ENCODE data around the gene ZNRF3. TPM values are rescaled to one million over a fixed set of nuclear protein-coding genes. Genes with fewer than 3 reads are reported as not detected.

ZNRF3 gene
- polyA plus RNA-seq, 1 of the 3 experiments (the other 2 are of a cell fraction), result 4.2 TPM

DNA sequence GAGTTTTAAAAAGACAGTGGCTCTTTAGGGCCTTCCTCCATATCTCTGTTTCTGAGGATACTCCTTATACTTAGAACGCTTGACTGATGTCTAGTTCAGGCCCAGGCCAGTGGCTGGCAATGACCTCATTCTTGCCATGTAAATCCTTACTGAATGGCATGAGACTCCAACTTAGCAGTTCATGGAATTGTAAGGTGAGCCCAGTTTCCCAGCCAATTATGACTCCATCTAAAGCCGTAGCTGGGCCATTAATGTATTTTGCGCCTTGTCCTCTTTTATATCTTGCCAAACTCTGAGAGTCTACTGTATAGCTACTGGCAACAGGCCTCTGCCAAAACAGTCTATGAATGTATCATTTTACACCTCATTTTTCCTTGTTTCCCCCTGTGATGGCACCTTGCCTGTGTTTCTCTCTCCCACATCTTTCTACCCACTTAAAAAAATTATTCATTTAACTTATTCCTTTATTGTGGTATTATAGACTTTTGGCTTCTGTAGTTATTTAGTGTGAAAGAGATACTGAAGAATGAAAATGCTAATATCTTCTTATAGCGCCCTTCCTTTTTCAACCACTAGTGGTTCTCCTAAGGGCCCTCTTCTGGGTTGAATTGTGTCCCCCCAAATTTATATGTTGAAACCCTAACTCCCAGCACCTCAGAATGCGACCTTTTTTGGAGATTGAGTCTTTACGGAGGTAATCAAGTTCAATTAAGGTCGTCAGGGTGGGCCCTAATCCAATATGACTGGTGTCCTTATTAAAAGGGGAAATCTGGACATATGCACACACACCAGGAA lies 67.4 kb downstream of the ZNRF3 start:
- Histone ChIP-seq H4K20me1 (ENCODE audit: insufficient read depth) (peaks cover 20% of the 10 kb centered on the region), H3K27me3 (ENCODE audit: insufficient read depth) (no peaks in the 10 kb centered on the region), H3F3A (replicated peaks; ENCODE audit: insufficient read depth) (no peaks in the 10 kb centered on the region), H3K4me3 (ENCODE audit: low read depth in 2 of 2, low read length in 1 of 2) (no peak overlapping the region), H3K4me1 (ENCODE audit: control insufficient read depth in 1 of 2, insufficient read depth in 2 of 2, low read depth in 1 of 2, low read length in 1 of 2) (peaks cover 0 to 16% of the 10 kb centered on the region in 2 experiments; a peak in 3 of 4 replicates), H2AFZ (ENCODE audit: low read depth) (no peak overlapping the region), H3K4me2 (no peak overlapping the region), H3K9ac (no peak overlapping the region), H3K27ac (ENCODE audit: low read depth in 2 of 2, low read length in 1 of 2) (no peak overlapping the region), H3K36me3 (replicated peaks in 1 of 2; ENCODE audit: control insufficient read depth in 1 of 2, insufficient read depth in 2 of 2, low read length in 1 of 2) (no peaks in the 10 kb centered on the region), H3K79me2 (ENCODE audit: insufficient read depth) (peaks cover 31% of the 10 kb centered on the region), H3K9me2 (no peaks in the 10 kb centered on the region), H3K9me3 (no peaks in the 10 kb centered on the region)
- no peak for DNase-seq
- CTCF ChIA-PET, result interaction anchor here (1.0 kb wide), 1 partner anchor 14 kb away, joined by 3 read pairs; no protein-coding TSS in a partner anchor
- no peak for TF ChIP-seq TCF12 (IDR thresholded peaks at IDR 0.05)
- TF ChIP-seq FOXM1 (IDR thresholded peaks at IDR 0.05; ENCODE audit: low read depth), result no peak
- no peak for TF ChIP-seq EZH2phosphoT487 (IDR thresholded peaks at IDR 0.05; ENCODE audit: borderline replicate concordance, low read depth)
- no peak for TF ChIP-seq RCOR1 (IDR thresholded peaks at IDR 0.05; ENCODE audit: low read length)
- peak; percentile 16; the same call in 1 of the 2 replicates for TF ChIP-seq CTCF (IDR thresholded peaks at IDR 0.05)
- no peak for TF ChIP-seq IRF3 (IDR thresholded peaks at IDR 0.05; ENCODE audit: low read depth, low read length)
- POLR2A ChIA-PET, result no interaction called here
- 95% methylated on average over 7 of the region's 7 CpGs for WGBS (ENCODE audit: low lambda C conversion rate)

DNA sequence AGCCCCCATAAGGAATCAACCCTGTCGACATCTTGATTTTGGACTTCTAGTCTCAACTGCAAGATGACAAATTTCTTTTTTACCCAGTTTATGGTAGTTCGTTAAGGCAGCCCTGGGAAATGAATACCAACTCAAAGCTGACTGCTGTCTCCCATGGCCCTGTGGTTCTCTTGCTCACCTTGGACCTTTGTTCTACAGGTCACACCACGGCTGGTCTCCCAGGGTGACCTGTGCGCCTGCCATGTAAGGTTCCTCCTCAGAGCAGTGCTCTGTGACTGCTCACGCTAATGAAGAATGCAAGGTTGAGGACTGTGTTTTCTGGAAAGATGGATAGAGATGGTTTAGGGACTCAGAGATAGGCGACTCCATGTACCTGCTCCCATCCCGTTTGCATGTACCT lies 68.2 kb downstream of the ZNRF3 start:
- no peak for DNase-seq
- no peak overlapping the region for H3K9ac ChIP-seq
- no peak overlapping the region for H3K27ac ChIP-seq (ENCODE audit: low read depth in 2 of 2, low read length in 1 of 2)
- TF ChIP-seq, protein P1, sequence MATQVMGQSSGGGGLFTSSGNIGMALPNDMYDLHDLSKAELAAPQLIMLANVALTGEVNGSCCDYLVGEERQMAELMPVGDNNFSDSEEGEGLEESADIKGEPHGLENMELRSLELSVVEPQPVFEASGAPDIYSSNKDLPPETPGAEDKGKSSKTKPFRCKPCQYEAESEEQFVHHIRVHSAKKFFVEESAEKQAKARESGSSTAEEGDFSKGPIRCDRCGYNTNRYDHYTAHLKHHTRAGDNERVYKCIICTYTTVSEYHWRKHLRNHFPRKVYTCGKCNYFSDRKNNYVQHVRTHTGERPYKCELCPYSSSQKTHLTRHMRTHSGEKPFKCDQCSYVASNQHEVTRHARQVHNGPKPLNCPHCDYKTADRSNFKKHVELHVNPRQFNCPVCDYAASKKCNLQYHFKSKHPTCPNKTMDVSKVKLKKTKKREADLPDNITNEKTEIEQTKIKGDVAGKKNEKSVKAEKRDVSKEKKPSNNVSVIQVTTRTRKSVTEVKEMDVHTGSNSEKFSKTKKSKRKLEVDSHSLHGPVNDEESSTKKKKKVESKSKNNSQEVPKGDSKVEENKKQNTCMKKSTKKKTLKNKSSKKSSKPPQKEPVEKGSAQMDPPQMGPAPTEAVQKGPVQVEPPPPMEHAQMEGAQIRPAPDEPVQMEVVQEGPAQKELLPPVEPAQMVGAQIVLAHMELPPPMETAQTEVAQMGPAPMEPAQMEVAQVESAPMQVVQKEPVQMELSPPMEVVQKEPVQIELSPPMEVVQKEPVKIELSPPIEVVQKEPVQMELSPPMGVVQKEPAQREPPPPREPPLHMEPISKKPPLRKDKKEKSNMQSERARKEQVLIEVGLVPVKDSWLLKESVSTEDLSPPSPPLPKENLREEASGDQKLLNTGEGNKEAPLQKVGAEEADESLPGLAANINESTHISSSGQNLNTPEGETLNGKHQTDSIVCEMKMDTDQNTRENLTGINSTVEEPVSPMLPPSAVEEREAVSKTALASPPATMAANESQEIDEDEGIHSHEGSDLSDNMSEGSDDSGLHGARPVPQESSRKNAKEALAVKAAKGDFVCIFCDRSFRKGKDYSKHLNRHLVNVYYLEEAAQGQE (IDR thresholded peaks at IDR 0.05; ENCODE audit: low read depth, low read length), result no peak
- TF ChIP-seq EP300 (IDR thresholded peaks at IDR 0.05; ENCODE audit: borderline replicate concordance in 1 of 2, low read depth in 1 of 2, low read length in 1 of 2) (no peak), POLR2AphosphoS5 (IDR thresholded peaks at IDR 0.05; ENCODE audit: low read depth, low read length) (no peak), NRF1 (IDR thresholded peaks at IDR 0.05; ENCODE audit: low read depth, low read length) (no peak), MEF2A (IDR thresholded peaks at IDR 0.05; ENCODE audit: borderline replicate concordance, low read depth) (no peak)
- peaks cover 0 to 16% of the 10 kb centered on the region in 2 experiments; a peak in 3 of 4 replicates for H3K4me1 ChIP-seq (ENCODE audit: control insufficient read depth in 1 of 2, insufficient read depth in 2 of 2, low read depth in 1 of 2, low read length in 1 of 2)
- no peaks in the 10 kb centered on the region for H3K36me3 ChIP-seq (replicated peaks in 1 of 2; ENCODE audit: control insufficient read depth in 1 of 2, insufficient read depth in 2 of 2, low read length in 1 of 2)
- H2AFZ ChIP-seq (ENCODE audit: low read depth), result no peak overlapping the region
- H4K20me1 ChIP-seq (ENCODE audit: insufficient read depth), result peaks cover 20% of the 10 kb centered on the region
- H3F3A ChIP-seq (replicated peaks; ENCODE audit: insufficient read depth), result no peaks in the 10 kb centered on the region
- POLR2A ChIA-PET, result no interaction called here
- H3K9me3 ChIP-seq, result no peaks in the 10 kb centered on the region
- CTCF ChIA-PET, result interaction anchor here (1.0 kb wide), 1 partner anchor 29 kb away, joined by 3 read pairs; no protein-coding TSS in a partner anchor
- H3K79me2 ChIP-seq (ENCODE audit: insufficient read depth), result peaks cover 31% of the 10 kb centered on the region
- H3K27me3 ChIP-seq (ENCODE audit: insufficient read depth), result no peaks in the 10 kb centered on the region
- no peak overlapping the region for H3K4me2 ChIP-seq
- 99% methylated on average over 7 of the region's 7 CpGs for WGBS (ENCODE audit: low lambda C conversion rate)
- no peaks in the 10 kb centered on the region for H3K9me2 ChIP-seq
- H3K4me3 ChIP-seq (ENCODE audit: low read depth in 2 of 2, low read length in 1 of 2), result no peak overlapping the region

All from SK-N-SH (cell line).